ELR (cell line): Measurements from ENCODE around the gene PSG3.
"Not testable (repeated sequence)": the region's sequence is repeated elsewhere in the genome, so short reads cannot be mapped to it uniquely, and the experiment has no call there.

Experiments
- DNase-seq: peaks from one replicate; pipeline ENCODE4 v3.0.0-alpha.2; 2015; ENCODE audit warnings: low read depth

PSG3 gene

GRCh38 chr19:42740381-42740780 lies at the start of gene PSG3:
Gene PSG3, minus strand, starts transcription at chr19:42740481. Its CDS starts 97 bp downstream, at chr19:42740384.
- not testable (repeated sequence) for DNase-seq

GRCh38 chr19:42788766-42789165 lies 48.5 kb upstream of the PSG3 start:
- not testable (repeated sequence) for DNase-seq

- DNase-seq: not testable (repeated sequence)
These were observed 47.5 kb upstream of the PSG3 start for GRCh38 chr19:42787766-42788165.

GRCh38 chr19:42776750-42777612 lies 36.7 kb upstream of the PSG3 start:
- DNase-seq: peak; percentile 76

- not testable (repeated sequence) for DNase-seq
These were observed 34.4 kb upstream of the PSG3 start for GRCh38 chr19:42774510-42775158.

- not testable (repeated sequence) for DNase-seq
These were observed 27.0 kb upstream of the PSG3 start for GRCh38 chr19:42767319-42767718.

- DNase-seq: not testable (repeated sequence)
These were observed 26.6 kb upstream of the PSG3 start for GRCh38 chr19:42766871-42767270.

GRCh38 chr19:42764836-42765235 lies 24.6 kb upstream of the PSG3 start:
- DNase-seq: no peak

- DNase-seq: peak; percentile 13
These were observed 22.5 kb upstream of the PSG3 start for GRCh38 chr19:42762789-42763188.

- DNase-seq: not testable (repeated sequence)
These were observed 21.6 kb upstream of the PSG3 start for GRCh38 chr19:42761924-42762295.

- peak; percentile 90 for DNase-seq
These were observed 21.0 kb upstream of the PSG3 start for GRCh38 chr19:42760954-42761923.

GRCh38 chr19:42758667-42759066 lies 18.4 kb upstream of the PSG3 start:
- DNase-seq: peak; percentile 43

GRCh38 chr19:42752246-42752645 lies 12.0 kb upstream of the PSG3 start:
- not testable (repeated sequence) for DNase-seq

GRCh38 chr19:42741726-42742607 lies 1.7 kb upstream of the PSG3 start:
- peak; percentile 35 for DNase-seq

GRCh38 chr19:42737581-42738011 lies 2.7 kb downstream of the PSG3 start:
- DNase-seq: peak; percentile 56

GRCh38 chr19:42728341-42728740 lies 11.9 kb downstream of the PSG3 start:
- DNase-seq: not testable (repeated sequence)

GRCh38 chr19:42714000-42714399 lies 26.3 kb downstream of the PSG3 start:
- DNase-seq: not testable (repeated sequence)

- DNase-seq: not testable (repeated sequence)
These were observed 27.5 kb downstream of the PSG3 start for GRCh38 chr19:42712753-42713152.

GRCh38 chr19:42710986-42711385 lies 29.3 kb downstream of the PSG3 start:
- DNase-seq: not testable (repeated sequence)

- no peak for DNase-seq
These were observed 42.4 kb downstream of the PSG3 start for GRCh38 chr19:42697884-42698283.
